HG03342 (cell line): Measurements from ENCODE around the gene TEX53.

Experiments used
- ATAC-seq: cut with Tn5 transposase; IDR thresholded peaks from one replicate; pipeline ENCODE4 v1.9.1; 2021; ENCODE audit warnings: mild to moderate bottlenecking, moderate library complexity; ENCODE audit not compliant: unreplicated experiment

TEX53 gene

DNA sequence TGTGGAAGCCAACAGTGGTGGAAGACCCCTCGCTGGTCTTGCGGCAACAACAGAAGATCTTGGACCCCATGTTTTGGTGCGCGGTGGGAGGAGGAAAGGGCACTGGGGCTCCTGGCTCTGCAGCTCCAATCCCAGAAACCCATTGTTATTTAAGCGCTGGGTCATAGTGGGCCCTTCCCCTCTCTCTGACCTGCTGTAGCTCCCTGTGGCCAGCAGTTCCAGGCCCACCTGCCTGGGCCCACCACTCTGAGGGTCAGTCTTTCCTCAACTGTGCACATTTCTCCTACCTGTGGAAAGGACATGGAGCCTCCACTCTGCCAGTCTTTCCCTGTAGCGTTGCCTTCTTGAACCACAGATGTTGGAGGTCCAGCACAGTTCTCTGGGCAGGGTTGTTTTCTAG is at the start of gene TEX53:
TEX53 (minus strand) TSS at position 101 of the 400 bp plus-strand sequence; CDS start at position 70, 31 bp downstream.
- ATAC-seq: no peak

DNA sequence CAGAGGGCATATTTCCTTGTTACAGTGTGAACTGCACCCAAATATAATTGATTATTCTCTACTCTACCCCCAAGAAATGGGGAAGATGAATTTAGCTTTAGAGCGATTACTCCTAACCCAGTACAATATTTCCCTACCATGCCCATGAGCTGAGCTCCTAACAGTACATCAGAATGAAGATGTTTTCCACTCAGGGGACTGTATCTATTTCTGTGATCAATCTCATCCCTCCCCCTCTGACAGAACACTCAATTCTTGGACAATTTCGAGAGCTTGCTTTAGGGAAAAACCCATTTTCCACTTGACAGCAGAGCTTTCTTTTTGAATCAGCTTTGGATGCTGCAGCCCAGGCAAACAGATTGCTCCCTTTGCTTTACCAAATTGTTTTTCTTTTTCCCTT is 49.1 kb upstream of the TEX53 start:
- no peak for ATAC-seq

DNA sequence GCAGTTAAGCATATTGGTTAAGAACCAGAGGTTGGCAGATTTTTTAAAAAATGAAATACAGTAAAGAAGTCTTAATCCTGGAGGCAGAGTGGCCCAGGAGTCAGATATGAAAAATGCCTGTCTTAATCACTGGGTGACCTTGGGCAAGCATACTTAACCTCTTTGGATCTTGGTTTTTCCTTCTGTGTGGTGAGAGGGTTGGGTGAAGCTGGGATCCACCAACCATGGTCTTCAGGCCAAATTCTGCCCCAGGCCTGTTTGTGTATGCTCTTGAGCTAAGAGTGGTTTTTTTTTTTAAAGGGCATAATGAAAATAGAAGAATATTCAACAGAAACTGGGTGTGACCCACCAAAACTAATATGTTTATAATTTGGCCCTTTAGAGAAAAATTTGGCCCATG is 44.4 kb upstream of the TEX53 start:
- ATAC-seq: no peak

DNA sequence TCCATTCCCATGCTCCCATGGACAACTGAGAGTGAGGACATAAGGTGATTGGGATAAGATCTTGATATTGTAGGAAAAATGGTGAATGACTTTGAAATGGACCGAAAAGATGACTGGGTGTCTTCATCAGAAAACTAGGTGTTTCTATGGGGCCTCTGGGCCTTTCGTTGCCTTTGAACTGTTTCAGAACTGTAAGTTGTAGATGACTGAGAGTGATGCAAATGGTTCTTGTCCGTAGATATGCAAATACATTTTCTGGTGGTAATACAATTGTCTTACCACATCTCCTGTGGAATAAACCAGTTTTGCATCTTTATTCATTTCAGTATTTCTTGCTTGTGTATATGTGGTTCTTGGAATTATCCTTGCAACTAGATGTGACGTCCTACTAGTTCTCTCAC is 40.3 kb upstream of the TEX53 start:
- ATAC-seq: peak; percentile 38

DNA sequence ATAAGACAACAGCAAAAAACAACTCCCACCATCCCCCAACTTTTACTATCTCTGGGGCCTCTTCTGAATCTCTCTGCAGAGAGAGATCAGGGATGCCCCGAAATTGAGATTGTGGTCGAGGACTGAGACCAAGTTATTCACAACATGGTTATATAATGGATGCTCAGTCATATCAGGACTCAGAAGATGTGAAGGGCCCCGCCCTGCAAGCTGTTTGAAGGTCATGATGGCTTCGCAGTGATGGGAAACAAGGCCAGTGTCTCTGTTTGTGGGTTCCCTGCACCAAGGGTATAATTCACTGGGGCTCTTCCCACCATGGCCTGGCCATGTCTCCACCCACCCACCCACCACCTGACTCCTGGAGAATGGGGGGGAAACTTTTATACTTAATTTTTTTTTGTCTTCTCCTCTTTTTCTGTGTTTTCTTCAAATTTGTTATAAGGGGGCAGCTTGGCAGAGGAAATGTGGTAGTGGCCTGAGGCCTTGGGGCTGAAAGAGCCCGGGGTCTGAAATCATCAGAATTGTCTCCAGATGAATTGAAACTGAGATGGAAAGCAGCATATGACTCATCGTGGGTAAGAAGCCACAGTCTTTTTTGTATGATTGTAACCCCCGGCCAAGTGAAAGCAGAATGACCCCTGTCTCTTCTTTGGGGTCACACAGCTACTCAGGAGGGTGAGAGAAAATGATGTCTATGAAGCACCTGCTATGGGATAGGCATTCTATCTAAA is 39.4 kb upstream of the TEX53 start:
- ATAC-seq: peak; percentile 60

DNA sequence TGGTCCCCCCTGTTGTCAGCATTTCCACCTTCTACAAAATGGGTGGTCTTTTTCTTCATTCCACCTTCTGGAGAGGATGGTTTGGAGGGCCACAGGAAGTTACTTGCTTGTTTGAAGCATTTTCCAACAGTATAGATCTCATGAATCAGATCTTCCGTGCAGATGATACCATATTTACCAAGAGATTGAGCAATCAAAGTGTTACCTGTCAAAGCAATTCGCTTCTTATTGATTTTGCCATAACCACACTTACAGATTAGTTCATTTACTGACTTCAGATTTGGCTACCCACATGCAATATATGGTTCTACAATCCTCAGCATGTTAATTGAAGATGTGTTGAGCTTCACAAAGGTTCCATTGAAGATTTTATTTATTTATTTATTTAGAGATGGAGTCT is 38.3 kb upstream of the TEX53 start:
- ATAC-seq: no peak

DNA sequence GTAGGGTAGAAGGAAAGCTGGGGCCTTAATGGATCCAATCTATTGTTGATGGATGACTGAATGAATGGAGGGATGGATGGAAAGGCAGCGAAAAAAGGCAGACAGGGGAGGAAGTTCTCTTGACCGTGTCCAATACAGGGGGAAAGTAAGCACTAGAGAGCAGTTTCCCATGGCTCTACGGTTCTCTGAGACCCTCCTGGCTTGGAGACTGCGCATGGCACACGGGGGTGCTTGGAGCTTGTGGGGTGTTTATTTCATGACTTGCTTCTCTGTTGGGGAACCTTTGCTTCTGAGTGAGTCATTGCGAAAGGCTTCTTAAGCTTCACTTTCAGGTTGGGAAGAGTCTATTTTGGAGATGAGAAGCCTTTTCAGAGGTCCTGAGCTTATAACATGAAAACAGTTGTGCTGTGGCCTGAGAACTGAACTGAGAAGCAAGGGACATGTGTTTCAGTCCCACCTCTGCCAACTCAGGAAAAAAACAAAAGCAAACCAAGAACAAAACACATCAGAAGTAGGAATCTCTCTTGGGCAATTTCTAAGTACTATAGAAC is 37.2 kb upstream of the TEX53 start:
- ATAC-seq: peak; percentile 45

DNA sequence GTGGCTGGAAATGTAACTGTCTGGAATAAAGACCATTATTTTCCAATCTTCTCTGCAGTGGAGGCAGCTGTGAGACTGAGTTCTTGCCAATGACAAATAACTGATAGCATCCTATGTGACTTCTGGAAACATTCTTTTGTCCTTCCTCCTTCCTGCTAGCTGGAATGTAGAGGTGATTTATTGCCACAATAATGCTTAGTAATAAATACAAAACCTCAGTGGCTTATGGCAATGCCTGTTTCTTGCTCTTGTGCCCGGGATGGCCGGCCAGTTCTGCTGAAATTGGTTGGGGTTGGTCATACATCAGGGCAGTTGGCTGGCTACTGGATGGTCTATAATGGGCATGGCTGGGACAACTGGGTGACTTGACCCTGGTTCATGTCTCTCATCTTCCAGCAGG is 36.5 kb upstream of the TEX53 start:
- ATAC-seq: no peak

DNA sequence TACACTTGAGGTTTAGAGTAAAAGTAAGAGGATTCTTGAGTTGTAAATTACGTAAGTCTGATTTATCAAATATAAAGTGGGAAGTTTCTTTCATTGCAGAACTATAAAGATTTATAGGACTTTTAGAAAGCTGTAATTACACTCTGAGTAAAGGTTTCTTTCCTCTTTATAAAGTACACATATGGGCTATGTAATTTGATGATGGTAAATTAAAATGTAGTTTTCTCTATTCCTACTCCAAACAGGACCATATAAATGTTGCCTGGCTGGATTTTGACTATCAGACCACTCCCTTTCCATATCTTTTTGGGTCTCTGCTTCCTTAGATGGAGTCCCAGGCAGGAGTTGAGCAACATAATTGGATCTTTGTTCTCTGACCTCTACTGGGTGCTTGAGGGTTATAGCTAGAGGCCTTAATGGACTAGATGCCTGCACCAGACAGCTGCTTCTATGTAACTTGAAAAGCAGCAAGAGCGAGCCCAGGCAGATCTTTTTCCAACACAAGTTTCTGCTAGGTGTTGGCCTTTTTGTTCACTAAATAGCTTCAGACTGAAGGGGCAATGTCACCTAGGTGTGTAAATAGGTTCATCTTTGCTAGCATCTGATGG is 35.7 kb upstream of the TEX53 start:
- ATAC-seq: no peak

DNA sequence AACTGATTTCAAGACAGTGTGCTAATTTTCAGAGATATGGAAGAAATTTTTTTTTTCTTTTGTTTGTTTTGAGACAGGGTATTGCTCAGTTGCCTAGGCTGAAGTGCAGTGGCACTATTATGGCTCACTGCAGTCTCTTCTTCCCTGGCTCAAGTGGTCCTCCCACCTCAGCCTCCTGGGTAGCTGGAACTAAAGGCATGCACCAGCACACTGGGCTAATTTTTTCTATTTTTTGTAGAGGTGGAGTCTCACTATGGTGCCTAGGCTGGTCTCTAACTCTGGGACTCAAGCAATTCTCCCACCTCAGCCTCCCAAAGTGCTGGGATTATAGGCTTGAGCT is 34.3 kb upstream of the TEX53 start:
- no peak for ATAC-seq

DNA sequence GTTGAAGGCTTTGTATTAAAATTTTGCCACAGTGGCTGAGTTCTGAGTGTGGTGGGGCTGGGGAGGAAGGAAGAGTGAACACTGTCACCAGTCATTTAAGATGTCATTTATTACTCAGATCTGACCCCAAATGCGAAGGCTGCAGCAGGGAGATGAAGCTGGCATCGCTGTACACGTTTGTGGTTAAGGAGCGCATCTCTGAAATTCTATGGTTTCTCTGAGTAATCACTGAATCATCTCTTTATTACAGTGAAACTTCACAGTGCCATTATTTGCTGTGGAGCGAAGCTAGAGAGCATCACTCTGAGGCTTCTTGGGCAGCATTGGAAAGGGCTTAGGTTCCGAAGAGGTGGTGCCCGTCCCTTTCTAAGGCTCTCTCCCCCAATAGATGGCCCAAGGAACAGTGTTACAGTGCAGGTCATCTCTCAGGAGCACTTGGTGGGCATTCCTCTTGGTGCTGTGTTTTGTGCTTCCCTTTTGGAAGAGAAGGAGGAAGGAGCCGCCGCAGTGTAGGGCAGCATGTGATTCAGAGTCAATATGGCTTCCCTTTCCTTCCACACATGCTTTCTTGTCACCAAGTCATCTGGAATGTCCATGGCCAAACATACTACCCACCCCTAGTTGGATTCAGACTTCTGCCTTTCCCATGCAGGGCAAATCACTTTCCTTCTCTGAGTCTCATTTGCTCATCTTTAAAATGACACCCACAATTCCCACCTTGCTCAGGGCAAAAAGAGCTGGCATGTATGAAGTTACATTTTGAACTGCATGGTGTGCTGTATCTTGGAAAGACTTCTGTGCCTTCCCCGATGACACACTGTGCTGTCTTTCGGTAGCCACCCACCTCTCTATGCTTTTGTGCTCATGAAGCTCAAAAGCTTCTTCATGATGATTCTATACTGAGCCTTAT is 33.7 kb upstream of the TEX53 start:
- ATAC-seq: peak; percentile 42

DNA sequence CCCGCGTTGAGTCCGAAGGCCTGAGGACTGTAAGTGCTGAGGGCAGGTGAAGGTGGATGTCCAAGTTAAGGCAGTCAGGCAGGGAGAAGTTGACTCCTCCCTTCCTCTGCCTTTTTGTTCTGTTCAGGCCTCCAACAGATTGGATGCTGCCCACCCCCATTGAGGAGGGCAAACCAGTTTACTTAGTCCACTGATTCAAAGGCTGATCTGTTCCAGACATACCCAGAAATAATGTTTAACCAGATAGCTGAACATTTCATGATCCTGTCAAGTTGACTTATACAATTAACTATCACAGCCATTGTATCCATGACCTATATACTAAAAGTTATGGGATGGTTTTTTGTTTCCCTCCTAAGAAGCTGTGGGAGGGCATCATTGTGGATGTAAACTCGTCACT is 32.7 kb upstream of the TEX53 start:
- ATAC-seq: no peak

DNA sequence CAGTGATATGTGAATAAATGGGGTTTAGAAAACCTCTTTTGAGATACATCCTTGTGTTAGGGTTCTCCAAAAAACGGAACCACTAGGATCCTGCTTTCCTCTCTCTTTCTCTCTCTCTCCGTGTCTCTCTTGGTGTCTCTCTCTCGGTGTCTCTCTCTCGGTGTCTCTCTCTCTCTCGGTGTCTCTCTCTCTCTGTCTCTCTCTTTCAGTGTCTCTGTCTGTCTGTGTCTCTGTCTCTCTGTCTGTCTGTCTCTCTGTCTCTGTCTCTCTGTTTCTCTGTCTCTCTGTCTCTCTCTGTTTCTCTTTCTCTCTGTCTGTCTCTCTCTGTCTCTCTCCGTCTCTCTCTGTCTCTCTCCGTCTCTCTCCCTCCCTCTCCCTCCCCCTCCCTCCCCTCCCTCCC is 32.2 kb upstream of the TEX53 start:
- ATAC-seq: no peak

DNA sequence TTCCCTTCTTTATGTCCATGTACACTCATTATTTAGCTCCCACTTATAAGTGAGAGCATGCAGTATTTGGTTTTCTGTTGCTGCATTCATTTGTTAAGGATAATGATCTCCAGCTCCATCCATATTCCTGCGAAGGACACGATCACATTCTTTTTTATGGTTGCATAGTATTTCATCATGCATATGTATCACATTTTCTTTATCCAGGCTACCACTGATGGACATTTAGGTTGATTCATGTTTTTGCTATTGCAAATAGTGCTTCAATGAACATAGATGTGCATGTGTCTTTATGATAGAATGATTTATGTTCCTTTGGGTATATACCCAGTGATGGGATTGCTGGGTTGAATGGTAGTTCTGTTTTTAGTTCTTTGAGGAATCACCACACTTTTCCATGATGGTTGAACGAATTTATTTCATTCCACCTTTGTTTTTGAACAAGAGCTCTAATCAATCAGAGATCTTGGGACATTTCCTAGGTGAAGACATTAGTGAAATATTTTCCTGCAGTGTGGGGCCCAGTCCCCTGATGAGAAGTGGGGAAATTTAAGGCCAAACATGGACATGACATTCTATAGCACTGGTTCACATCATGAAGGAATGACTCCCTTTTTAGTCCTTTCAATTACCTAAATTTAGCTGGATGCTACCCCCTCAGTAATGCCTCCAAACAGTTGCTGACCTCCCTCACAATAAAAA is 31.5 kb upstream of the TEX53 start:
- no peak for ATAC-seq

DNA sequence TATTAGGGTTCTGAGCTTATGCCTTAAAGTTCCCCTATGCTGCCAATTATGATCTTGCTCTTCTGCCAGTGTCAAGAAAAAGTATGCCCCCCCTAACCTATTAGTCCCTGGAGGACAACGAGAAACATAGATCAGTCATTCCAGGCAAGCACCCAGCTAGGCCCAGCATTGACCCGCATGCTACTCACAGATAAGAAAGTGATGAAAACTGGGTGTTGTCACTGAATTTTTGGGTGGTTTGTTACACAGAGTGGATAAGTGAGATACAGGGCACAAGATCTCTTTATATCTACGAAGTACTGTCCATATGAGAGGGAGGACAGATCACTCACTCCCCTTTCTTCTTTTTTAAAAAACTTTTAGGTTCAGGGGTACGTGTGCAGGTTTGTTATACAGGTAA is 30.8 kb upstream of the TEX53 start:
- no peak for ATAC-seq

DNA sequence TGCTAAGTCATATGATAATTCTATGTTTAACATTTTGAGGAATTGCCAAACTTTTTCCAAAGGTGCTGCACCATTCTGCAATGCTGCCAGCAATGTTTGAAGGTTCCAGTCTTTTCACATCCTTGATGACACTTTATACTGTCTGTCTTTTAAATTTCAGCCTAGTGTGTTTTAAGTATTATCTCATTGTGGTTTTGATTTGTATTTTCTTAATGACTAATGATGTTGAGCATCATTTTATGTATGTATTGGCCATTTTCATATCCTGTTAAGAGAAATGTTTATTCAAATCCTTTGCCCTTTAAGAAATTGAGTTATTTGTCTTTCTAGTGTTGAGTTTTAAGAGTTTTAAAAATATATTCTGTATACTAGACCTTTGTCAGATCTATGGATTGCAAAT is 29.4 kb upstream of the TEX53 start:
- no peak for ATAC-seq

DNA sequence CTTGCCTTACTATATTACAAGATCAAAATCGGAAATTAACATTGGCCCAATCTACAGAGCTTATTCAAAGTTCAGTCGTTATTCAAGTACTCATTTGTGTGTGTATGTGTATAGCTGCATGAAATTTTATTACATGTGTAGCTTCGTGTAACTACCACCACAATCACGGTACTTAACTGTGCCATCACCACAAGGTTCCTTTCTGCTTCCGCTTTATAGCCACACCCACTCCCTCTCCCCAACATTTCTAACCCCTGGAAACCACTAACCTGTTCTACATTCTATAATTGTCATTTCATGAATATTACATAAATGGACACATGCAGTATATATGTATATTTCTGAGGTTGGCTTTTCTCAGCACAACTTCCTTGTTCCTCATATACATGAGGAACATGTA is 28.3 kb upstream of the TEX53 start:
- ATAC-seq: no peak

DNA sequence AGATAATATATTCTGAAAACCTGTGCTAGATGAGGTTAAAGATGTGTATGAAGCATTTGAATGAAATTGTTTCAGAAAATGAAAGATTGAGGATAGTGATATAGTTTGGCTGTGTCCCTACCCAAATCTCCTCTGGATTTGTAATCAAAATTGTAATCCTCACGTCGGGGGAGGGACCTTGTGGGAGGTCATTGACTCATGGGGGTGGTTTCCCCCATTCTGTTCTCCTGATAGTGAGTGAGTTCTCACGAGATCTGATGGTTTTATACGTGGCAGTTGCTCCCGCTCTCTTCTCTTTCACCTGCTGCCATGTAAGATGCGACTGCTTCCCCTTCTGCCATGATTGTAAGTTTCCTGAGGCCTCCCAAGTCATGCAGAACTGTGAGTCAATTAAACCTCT is 26.4 kb upstream of the TEX53 start:
- no peak for ATAC-seq

DNA sequence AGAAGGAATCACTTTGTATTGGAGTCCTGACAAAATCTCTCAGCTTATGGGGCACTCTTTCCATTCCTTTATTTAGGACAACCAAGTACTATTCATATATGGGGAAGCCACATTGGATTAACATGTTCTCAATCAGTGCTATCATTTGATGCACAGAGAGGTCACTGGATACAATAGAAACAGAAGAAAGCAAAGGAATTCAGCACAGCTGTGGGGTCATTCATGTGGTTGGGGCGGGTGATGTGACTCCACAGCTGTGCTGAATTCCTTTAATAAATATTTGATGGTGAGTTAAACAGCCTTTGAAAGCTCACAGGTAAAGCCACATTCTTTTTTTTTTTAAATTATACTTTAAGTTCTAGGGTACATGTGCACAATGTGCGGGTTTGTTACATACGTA is 25.2 kb upstream of the TEX53 start:
- ATAC-seq: no peak

DNA sequence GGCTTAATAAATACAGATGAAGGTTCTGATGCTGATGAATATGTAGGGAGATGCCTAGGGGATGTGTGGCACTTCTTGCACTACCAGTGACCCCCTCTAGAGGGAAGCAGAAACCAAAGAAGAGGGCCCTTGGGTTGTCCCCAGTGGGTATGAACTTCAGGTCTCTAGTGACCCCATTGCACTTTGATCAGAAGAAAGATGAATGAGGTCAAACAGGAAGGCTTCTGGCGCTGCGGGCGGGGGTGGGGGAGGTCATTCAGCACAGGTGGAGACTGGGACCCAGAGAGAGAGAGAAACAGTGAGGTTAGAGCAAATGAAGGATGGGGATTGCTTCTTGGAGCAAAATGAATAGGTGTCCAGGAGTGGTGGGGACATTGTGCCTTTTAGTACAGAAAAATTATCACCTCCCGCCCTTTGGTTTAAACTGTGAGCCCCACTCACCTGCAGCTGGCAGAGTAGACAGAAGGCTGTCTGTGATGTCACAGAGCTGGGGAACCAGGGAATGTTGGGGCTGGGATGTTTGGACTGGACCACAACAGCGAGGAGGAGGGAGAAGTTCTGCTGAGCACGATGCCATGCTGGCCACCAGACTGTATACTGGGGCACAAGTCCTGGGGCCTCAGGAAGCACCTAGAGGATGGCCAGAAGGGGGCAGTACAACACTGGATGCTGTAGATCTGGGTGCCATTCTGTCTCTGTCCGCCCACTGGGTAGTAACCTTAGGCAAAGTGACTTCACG is 24.2 kb upstream of the TEX53 start, which contains the start of gene TEX48:
TEX48 (minus strand) TSS at position 599 of the 739 bp plus-strand sequence. CDS start 10,469 bp downstream, outside the sequence.
- peak; percentile 83 for ATAC-seq
